Left lung (tissue), 10 donors: Measurements from ENCODE around the gene CPSF7. TPM values are rescaled to one million over a fixed set of nuclear protein-coding genes. Genes with fewer than 3 reads are reported as not detected.

Experiments used
- ATAC-seq: fragments of 200-7000 bp; cut with Tn5 transposase; one replicate; pipeline ENCODE4 v1.9.1; 2020; ENCODE audit warnings: moderate library complexity
- DNase-seq, 4 donors: peaks; one replicate each; pipeline ENCODE4 v3.0.0-alpha.2; 2013 to 2020
- H3K27ac ChIP-seq, 2 donors: fragments of 200-600 bp; sonication (generic) in 1 of 2; one replicate each; pipeline versions ENCODE4 v1.5.0 to v1.8.0; 2020 to 2021
- H3K27me3 ChIP-seq, 2 donors: fragments of 200-600 bp; sonication (generic) in 1 of 2; one replicate each; pipeline versions ENCODE4 v1.5.0 to v1.8.0; 2020 to 2021
- H3K36me3 ChIP-seq, 2 donors: fragments of 200-600 bp; sonication (generic) in 1 of 2; one replicate each; pipeline versions ENCODE4 v1.5.0 to v1.8.0; 2020 to 2021
- H3K4me1 ChIP-seq, 2 donors: fragments of 200-600 bp; one replicate each; pipeline ENCODE4 v1.8.0; 2021
- H3K4me3 ChIP-seq, 2 donors: fragments of 200-600 bp; sonication (generic) in 1 of 2; one replicate each; pipeline versions ENCODE4 v1.5.0 to v1.8.0; 2020 to 2021; ENCODE audit warnings: mild to moderate bottlenecking in 1 of 2
- H3K9me3 ChIP-seq, 2 donors: fragments of 200-600 bp; sonication (generic) in 1 of 2; one replicate each; pipeline versions ENCODE4 v1.5.0 to v1.8.0; 2020 to 2021
- CTCF ChIP-seq, 2 donors: fragments of 200-600 bp; sonication (generic) in 1 of 2; IDR thresholded peaks; one replicate each; pipeline versions ENCODE4 v1.5.0 to v1.8.0; 2021; ENCODE audit warnings: antibody characterized with exemption in 2 of 2
- intact Hi-C, 2 donors: fragments of 100-400 bp; cut with DNase I; formaldehyde crosslinking; loops; one replicate each; pipeline versions ENCODE4 v1.11.2 to v1.14.2; 2022
- polyA plus RNA-seq, 6 donors: library from polyadenylated mRNA; unstranded; fragments of 120-200 nt; gene quantifications; one replicate each; pipeline ENCODE4 v1.2.1, GENCODE V29; 2013; ENCODE audit not compliant: insufficient read length in 6 of 6
- total RNA-seq, 2 donors: library from RNA; stranded (reverse); fragmentation: NEBNext Ultra II Directional; extraction: Animal tissue kit (Norgen Biotek cat#: 25700); gene quantifications; one replicate each; pipeline ENCODE4 v1.2.1, GENCODE V29; 2021
- donor health status: DM: no; HTN: yes; CAD: no.
- donor health status: DM: no; HTN: no; CAD: no.

CPSF7 gene
- total and polyA plus RNA-seq, 8 donors = 56.2 to 124 (median 112) TPM

GRCh38 chr11:61354208-61354607 is 75.6 kb downstream of the CPSF7 start:
- no peak for ATAC-seq
- Histone ChIP-seq H3K4me1 (peaks cover 0 to 18% of the 10 kb centered on the region in 2 donors), H3K27me3 (no peaks in the 10 kb centered on the region), H3K9me3 (no peaks in the 10 kb centered on the region), H3K36me3 (peaks cover 0 to 63% of the 10 kb centered on the region in 2 donors), H3K4me3 (no peak overlapping the region), H3K27ac (no peak overlapping the region)
- intact Hi-C loops = no loop called here
- DNase-seq = no peak
- no peak for TF ChIP-seq CTCF (IDR thresholded peaks at IDR 0.05)

- no peak overlapping the region for H3K27ac ChIP-seq
- H3K36me3 ChIP-seq = peaks cover 0 to 71% of the 10 kb centered on the region in 2 donors
- no peak overlapping the region for H3K4me3 ChIP-seq
- no peak for ATAC-seq
- intact Hi-C loops = no loop called here
- TF ChIP-seq CTCF (IDR thresholded peaks at IDR 0.05) = no peak
- no peaks in the 10 kb centered on the region for H3K27me3 ChIP-seq
- peaks cover 0 to 20% of the 10 kb centered on the region in 2 donors for H3K4me1 ChIP-seq
- no peaks in the 10 kb centered on the region for H3K9me3 ChIP-seq
- no peak for DNase-seq
These were observed 76.4 kb downstream of the CPSF7 start for GRCh38 chr11:61353131-61354067.

Other genes with a start within 250 kb of the CPSF7 start
- under 1 TPM in 1 of 2 donors, not detected in 1; 0.34 TPM for gene PGA3, start 226.5 kb downstream of the CPSF7 start, total RNA-seq
- under 1 TPM in 5 of 6 donors, not detected in 1; 0.11 to 0.45 (median 0.21) TPM for gene PGA3, start 226.5 kb downstream of the CPSF7 start, polyA plus RNA-seq
- gene PGA4, start 207.6 kb downstream of the CPSF7 start, total RNA-seq = 1 to 10 TPM in 1 of 2 donors, not detected in 1; 1.0 TPM
- under 1 TPM in 4 of 6 donors, not detected in 2; 0.41 to 0.72 (median 0.64) TPM for gene PGA4, start 207.6 kb downstream of the CPSF7 start, polyA plus RNA-seq
- under 1 TPM in 1 of 2 donors, not detected in 1; 0.47 TPM for gene PGA5, start 188.8 kb downstream of the CPSF7 start, total RNA-seq
- gene PGA5, start 188.8 kb downstream of the CPSF7 start, polyA plus RNA-seq = under 1 TPM in 3 of 6 donors, not detected in 3; 0.30 to 0.44 (median 0.40) TPM
- gene VWCE, start 134.7 kb downstream of the CPSF7 start, total RNA-seq = under 1 TPM; 0.55 TPM
- gene VWCE, start 134.7 kb downstream of the CPSF7 start, polyA plus RNA-seq = 1 to 10 TPM; 1.4 to 3.6 (median 2.2) TPM
- 100 to 1,000 TPM; 140 to 163 TPM for gene DDB1, start 96.9 kb downstream of the CPSF7 start, total RNA-seq
- gene DDB1, start 96.9 kb downstream of the CPSF7 start, polyA plus RNA-seq = 100 to 1,000 TPM; 173 to 203 (median 187) TPM
- 10 to 100 TPM; 48.1 to 48.5 TPM for gene TKFC, start 96.7 kb downstream of the CPSF7 start, total RNA-seq
- gene TKFC, start 96.7 kb downstream of the CPSF7 start, polyA plus RNA-seq = 10 to 100 TPM; 26.6 to 33.7 (median 31.4) TPM
- gene CYB561A3, start 68.1 kb downstream of the CPSF7 start, total RNA-seq = 10 to 100 TPM; 49.1 to 56.9 TPM
- gene CYB561A3, start 68.1 kb downstream of the CPSF7 start, polyA plus RNA-seq = 10 to 100 TPM; 31.7 to 39.7 (median 34.9) TPM
- 10 to 100 TPM; 37.5 to 50.5 TPM for gene TMEM138, start 67.6 kb downstream of the CPSF7 start, total RNA-seq
- 10 to 100 TPM; 40.6 to 48.1 (median 43.2) TPM for gene TMEM138, start 67.6 kb downstream of the CPSF7 start, polyA plus RNA-seq
- 10 to 100 TPM; 10.3 to 10.4 TPM for gene TMEM216, start 37.4 kb downstream of the CPSF7 start, total RNA-seq
- gene TMEM216, start 37.4 kb downstream of the CPSF7 start, polyA plus RNA-seq = 10 to 100 TPM; 30.6 to 36.6 (median 32.7) TPM
- 10 to 100 TPM; 32.1 to 38.2 TPM for gene SDHAF2, start 149 bp upstream of the CPSF7 start, total RNA-seq
- gene SDHAF2, start 149 bp upstream of the CPSF7 start, polyA plus RNA-seq = 10 to 100 TPM; 37.6 to 48.9 (median 41.6) TPM
- 1 to 10 TPM in 1 of 2 donors, under 1 TPM in 1; 0.29 to 5.5 TPM for gene LRRC10B, start 78.8 kb upstream of the CPSF7 start, total RNA-seq
- 1 to 10 TPM in 4 of 6 donors, under 1 TPM in 2; 0.54 to 4.0 (median 1.9) TPM for gene LRRC10B, start 78.8 kb upstream of the CPSF7 start, polyA plus RNA-seq
- gene SYT7, start 151.1 kb upstream of the CPSF7 start, total RNA-seq = 1 to 10 TPM; 2.1 to 6.4 TPM
- 1 to 10 TPM; 6.1 to 8.4 (median 7.2) TPM for gene SYT7, start 151.1 kb upstream of the CPSF7 start, polyA plus RNA-seq